ENCODE data around the gene LMBR1L.

LMBR1L gene

GRCh38 chr12:49104822-49105221 is 5.8 kb downstream of the LMBR1L start:
- DNase-seq (ENCODE audit: low read depth in 1 of 2, low spot score in 1 of 2): no peak
- TF ChIP-seq JUND (IDR thresholded peaks at IDR 0.05; ENCODE audit: low read depth): no peak
- in situ Hi-C loops (cut with HindIII; ENCODE audit: low pct_unique_long_range_greater_than_20kb, low sequenced_read_pairs): no loop called here

GRCh38 chr12:49100380-49100779 is 10.3 kb downstream of the LMBR1L start:
- DNase-seq (ENCODE audit: low read depth in 1 of 2, low spot score in 1 of 2): no peak
- in situ Hi-C loops (cut with HindIII; ENCODE audit: low pct_unique_long_range_greater_than_20kb, low sequenced_read_pairs): no loop called here

GRCh38 chr12:49098703-49099102 is 11.9 kb downstream of the LMBR1L start:
- in situ Hi-C loops (cut with HindIII; ENCODE audit: low pct_unique_long_range_greater_than_20kb, low sequenced_read_pairs): no loop called here
- no peak for DNase-seq (ENCODE audit: low read depth in 1 of 2, low spot score in 1 of 2)
- no peak for TF ChIP-seq JUND (IDR thresholded peaks at IDR 0.05; ENCODE audit: low read depth)

More at GRCh38 chr12:49100380-49100779, 10.3 kb downstream of the LMBR1L start:
- TF ChIP-seq JUND (IDR thresholded peaks at IDR 0.05; ENCODE audit: low read depth): no peak

GRCh38 chr12:49098035-49098451 is 12.6 kb downstream of the LMBR1L start:
- peak; percentile 52 to 59 for DNase-seq (ENCODE audit: low read depth in 1 of 2, low spot score in 1 of 2)
- in situ Hi-C loops (cut with HindIII; ENCODE audit: low pct_unique_long_range_greater_than_20kb, low sequenced_read_pairs): no loop called here
- TF ChIP-seq JUND (IDR thresholded peaks at IDR 0.05; ENCODE audit: low read depth): no peak

GRCh38 chr12:49097381-49097780 is 13.3 kb downstream of the LMBR1L start:
- in situ Hi-C loops (cut with HindIII; ENCODE audit: low pct_unique_long_range_greater_than_20kb, low sequenced_read_pairs): no loop called here
- no peak for TF ChIP-seq JUND (IDR thresholded peaks at IDR 0.05; ENCODE audit: low read depth)
- DNase-seq (ENCODE audit: low read depth in 1 of 2, low spot score in 1 of 2): no peak

- DNase-seq (ENCODE audit: low read depth in 1 of 2, low spot score in 1 of 2): no peak
- in situ Hi-C loops (cut with HindIII; ENCODE audit: low pct_unique_long_range_greater_than_20kb, low sequenced_read_pairs): no loop called here
- TF ChIP-seq JUND (IDR thresholded peaks at IDR 0.05; ENCODE audit: low read depth): no peak
These were observed 15.7 kb downstream of the LMBR1L start for GRCh38 chr12:49094975-49095365.

- peak in 1 of 2 experiments; percentile 34 for DNase-seq (ENCODE audit: low read depth in 1 of 2, low spot score in 1 of 2)
- TF ChIP-seq JUND (IDR thresholded peaks at IDR 0.05; ENCODE audit: low read depth): no peak
These were observed 16.3 kb downstream of the LMBR1L start, which contains the start of gene DHH for GRCh38 chr12:49094160-49094974. DHH (minus strand) TSS chr12:49094801; CDS start chr12:49094512, 289 bp downstream.

GRCh38 chr12:49093792-49094159 is 16.9 kb downstream of the LMBR1L start:
- in situ Hi-C loops (cut with HindIII; ENCODE audit: low pct_unique_long_range_greater_than_20kb, low sequenced_read_pairs): no loop called here
- no peak for DNase-seq (ENCODE audit: low read depth in 1 of 2, low spot score in 1 of 2)
- no peak for TF ChIP-seq JUND (IDR thresholded peaks at IDR 0.05; ENCODE audit: low read depth)

More at GRCh38 chr12:49094160-49094974, 16.3 kb downstream of the LMBR1L start, which contains the start of gene DHH:
- in situ Hi-C loops (cut with HindIII; ENCODE audit: low pct_unique_long_range_greater_than_20kb, low sequenced_read_pairs): no loop called here

GRCh38 chr12:49092816-49093406 is 17.7 kb downstream of the LMBR1L start:
- in situ Hi-C loops (cut with HindIII; ENCODE audit: low pct_unique_long_range_greater_than_20kb, low sequenced_read_pairs): no loop called here

GRCh38 chr12:49092086-49092815 is 18.4 kb downstream of the LMBR1L start:
- in situ Hi-C loops (cut with HindIII; ENCODE audit: low pct_unique_long_range_greater_than_20kb, low sequenced_read_pairs): no loop called here
- peak; percentile 58 to 66 for DNase-seq (ENCODE audit: low read depth in 1 of 2, low spot score in 1 of 2)
- TF ChIP-seq JUND (IDR thresholded peaks at IDR 0.05; ENCODE audit: low read depth): no peak

More at GRCh38 chr12:49092816-49093406, 17.7 kb downstream of the LMBR1L start:
- peak in 1 of 2 experiments; percentile 49 for DNase-seq (ENCODE audit: low read depth in 1 of 2, low spot score in 1 of 2)
- TF ChIP-seq JUND (IDR thresholded peaks at IDR 0.05; ENCODE audit: low read depth): no peak

GRCh38 chr12:49091836-49092085 is 18.9 kb downstream of the LMBR1L start:
- in situ Hi-C loops (cut with HindIII; ENCODE audit: low pct_unique_long_range_greater_than_20kb, low sequenced_read_pairs): no loop called here
- no peak for TF ChIP-seq JUND (IDR thresholded peaks at IDR 0.05; ENCODE audit: low read depth)
- DNase-seq (ENCODE audit: low read depth in 1 of 2, low spot score in 1 of 2): no peak

GRCh38 chr12:49091056-49091835 is 19.4 kb downstream of the LMBR1L start:
- in situ Hi-C loops (cut with HindIII; ENCODE audit: low pct_unique_long_range_greater_than_20kb, low sequenced_read_pairs): no loop called here
- DNase-seq (ENCODE audit: low read depth in 1 of 2, low spot score in 1 of 2): no peak
- TF ChIP-seq JUND (IDR thresholded peaks at IDR 0.05; ENCODE audit: low read depth): no peak

Measured in T47D (cell line).